ENCODE results near the gene COQ5. TPM values are rescaled to one million over a fixed set of nuclear protein-coding genes. Genes with fewer than 3 reads are reported as not detected.

The COQ5 gene
- total and polyA plus RNA-seq, 4 donors, result 21.1 to 28.4 (median 24.4) TPM

DNA sequence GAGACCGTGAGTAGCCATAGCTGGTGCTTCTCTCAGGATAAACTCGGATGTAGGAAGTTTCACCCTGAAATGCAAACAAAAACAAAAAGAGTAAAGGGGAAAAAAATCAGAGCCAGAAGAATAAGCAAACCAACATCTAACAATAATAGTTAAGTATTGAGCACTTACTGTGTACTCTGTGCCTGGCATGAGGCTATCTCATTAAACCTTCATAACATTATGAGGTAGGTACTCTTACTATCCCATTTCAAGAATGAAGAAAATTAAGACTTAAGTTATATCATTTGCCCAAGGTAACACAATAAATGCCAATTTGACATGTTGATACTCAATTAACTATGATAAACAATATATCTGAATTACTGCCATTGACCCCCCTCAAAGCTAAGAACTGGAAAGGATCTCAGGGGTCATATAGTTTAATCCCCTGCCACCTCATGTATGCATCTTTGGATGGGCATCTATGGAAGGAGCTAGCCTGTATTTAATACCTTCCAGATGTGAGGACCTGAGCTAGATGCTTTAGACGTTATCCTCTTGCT is 66.8 kb downstream of the COQ5 start:
- DNase-seq (no peak), ATAC-seq (ENCODE audit: insufficient read depth, low FRiP score) (no peak)
- H3K9me3 ChIP-seq (ENCODE audit: control insufficient read depth in 4 of 4, insufficient read depth in 3 of 4, low read length in 3 of 4), result no peaks in the 10 kb centered on the region
- H3K4me1 ChIP-seq (ENCODE audit: control insufficient read depth in 5 of 5, insufficient read depth in 5 of 5, low read length in 5 of 5), result no peaks in the 10 kb centered on the region
- no peak overlapping the region for H3K9ac ChIP-seq (ENCODE audit: insufficient read depth in 1 of 2, low read length in 2 of 2)
- TF ChIP-seq, protein P1, sequence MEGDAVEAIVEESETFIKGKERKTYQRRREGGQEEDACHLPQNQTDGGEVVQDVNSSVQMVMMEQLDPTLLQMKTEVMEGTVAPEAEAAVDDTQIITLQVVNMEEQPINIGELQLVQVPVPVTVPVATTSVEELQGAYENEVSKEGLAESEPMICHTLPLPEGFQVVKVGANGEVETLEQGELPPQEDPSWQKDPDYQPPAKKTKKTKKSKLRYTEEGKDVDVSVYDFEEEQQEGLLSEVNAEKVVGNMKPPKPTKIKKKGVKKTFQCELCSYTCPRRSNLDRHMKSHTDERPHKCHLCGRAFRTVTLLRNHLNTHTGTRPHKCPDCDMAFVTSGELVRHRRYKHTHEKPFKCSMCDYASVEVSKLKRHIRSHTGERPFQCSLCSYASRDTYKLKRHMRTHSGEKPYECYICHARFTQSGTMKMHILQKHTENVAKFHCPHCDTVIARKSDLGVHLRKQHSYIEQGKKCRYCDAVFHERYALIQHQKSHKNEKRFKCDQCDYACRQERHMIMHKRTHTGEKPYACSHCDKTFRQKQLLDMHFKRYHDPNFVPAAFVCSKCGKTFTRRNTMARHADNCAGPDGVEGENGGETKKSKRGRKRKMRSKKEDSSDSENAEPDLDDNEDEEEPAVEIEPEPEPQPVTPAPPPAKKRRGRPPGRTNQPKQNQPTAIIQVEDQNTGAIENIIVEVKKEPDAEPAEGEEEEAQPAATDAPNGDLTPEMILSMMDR (IDR thresholded peaks at IDR 0.05; ENCODE audit: control extremely low read depth, extremely low read depth), result no peak
- no peak overlapping the region for H3K27ac ChIP-seq (ENCODE audit: low read depth in 1 of 2, low read length in 1 of 2)
- H3K27me3 ChIP-seq (ENCODE audit: control insufficient read depth in 3 of 3, insufficient read depth in 3 of 3, low read length in 2 of 3), result no peaks in the 10 kb centered on the region
- H3K4me3 ChIP-seq, result no peak overlapping the region
- 82 to 94% methylated on average over 3 of the region's 3 CpGs for whole genome bisulfite sequencing, 2 donors
- peaks cover 49 to 75% (median 54%) of the 10 kb centered on the region in 4 donors for H3K36me3 ChIP-seq (ENCODE audit: control insufficient read depth in 4 of 4, insufficient read depth in 4 of 4, low read length in 4 of 4)

DNA sequence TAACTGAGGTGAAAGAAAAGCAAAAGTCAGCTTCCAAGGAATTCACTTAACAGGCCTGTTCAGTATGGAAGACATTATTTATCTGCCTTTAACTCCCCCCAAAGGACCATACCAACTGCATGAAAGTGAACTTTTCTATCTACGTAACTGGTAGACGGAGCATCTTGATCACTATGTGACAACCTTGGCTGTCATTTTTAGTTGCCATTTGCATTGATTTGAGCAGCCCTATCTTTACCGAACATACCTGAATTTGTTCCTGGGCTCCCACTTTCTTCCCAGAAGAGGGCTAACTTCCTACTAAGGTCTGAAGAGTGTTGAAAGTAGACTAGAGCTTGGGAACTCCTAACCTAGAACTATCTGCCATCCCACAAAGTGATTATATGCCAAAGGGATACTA is 68.8 kb downstream of the COQ5 start:
- H3K27ac ChIP-seq (ENCODE audit: low read depth in 1 of 2, low read length in 1 of 2), result no peak overlapping the region
- no peaks in the 10 kb centered on the region for H3K27me3 ChIP-seq (ENCODE audit: control insufficient read depth in 3 of 3, insufficient read depth in 3 of 3, low read length in 2 of 3)
- ATAC-seq (ENCODE audit: insufficient read depth, low FRiP score) (no peak), DNase-seq (no peak)
- 93 to 95% methylated on average over 3 of the region's 3 CpGs for WGBS, 2 donors
- no peaks in the 10 kb centered on the region for H3K9me3 ChIP-seq (ENCODE audit: control insufficient read depth in 4 of 4, insufficient read depth in 3 of 4, low read length in 3 of 4)
- H3K36me3 ChIP-seq (ENCODE audit: control insufficient read depth in 4 of 4, insufficient read depth in 4 of 4, low read length in 4 of 4), result peaks cover 53 to 77% (median 56%) of the 10 kb centered on the region in 4 donors
- H3K9ac ChIP-seq (ENCODE audit: insufficient read depth in 1 of 2, low read length in 2 of 2), result no peak overlapping the region
- TF ChIP-seq, protein P1 (IDR thresholded peaks at IDR 0.05; ENCODE audit: control extremely low read depth, extremely low read depth), result no peak
- H3K4me3 ChIP-seq, result no peak overlapping the region
- no peaks in the 10 kb centered on the region for H3K4me1 ChIP-seq (ENCODE audit: control insufficient read depth in 5 of 5, insufficient read depth in 5 of 5, low read length in 5 of 5)

DNA sequence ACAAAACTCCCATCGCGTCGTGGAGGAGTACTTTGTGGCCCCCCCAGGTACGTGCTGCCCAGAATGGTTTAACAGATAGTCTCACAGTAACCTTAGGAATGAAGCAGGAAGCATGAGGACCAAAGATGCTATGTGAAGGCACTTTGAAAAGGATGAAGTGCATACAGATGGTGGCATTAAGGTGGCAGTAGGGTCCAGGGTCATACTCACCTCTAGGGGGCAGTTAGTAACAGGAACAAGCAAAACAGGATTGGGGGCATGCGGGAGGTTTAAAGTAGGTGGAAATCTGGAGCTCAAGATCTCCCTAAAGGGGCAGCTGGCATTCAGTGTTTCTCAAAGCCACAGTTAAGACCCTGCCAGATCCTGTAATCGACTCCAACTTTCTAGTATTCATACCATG is 71.8 kb downstream of the COQ5 start:
- H3K4me3 ChIP-seq, result no peak overlapping the region
- H3K27ac ChIP-seq (ENCODE audit: low read depth in 1 of 2, low read length in 1 of 2), result no peak overlapping the region
- H3K4me1 ChIP-seq (ENCODE audit: control insufficient read depth in 5 of 5, insufficient read depth in 5 of 5, low read length in 5 of 5), result no peaks in the 10 kb centered on the region
- peaks cover 33 to 61% (median 35%) of the 10 kb centered on the region in 4 donors for H3K36me3 ChIP-seq (ENCODE audit: control insufficient read depth in 4 of 4, insufficient read depth in 4 of 4, low read length in 4 of 4)
- ATAC-seq (ENCODE audit: insufficient read depth, low FRiP score), result no peak
- H3K9me3 ChIP-seq (ENCODE audit: control insufficient read depth in 4 of 4, insufficient read depth in 3 of 4, low read length in 3 of 4), result no peaks in the 10 kb centered on the region
- H3K27me3 ChIP-seq (ENCODE audit: control insufficient read depth in 3 of 3, insufficient read depth in 3 of 3, low read length in 2 of 3), result no peaks in the 10 kb centered on the region
- no peak overlapping the region for H3K9ac ChIP-seq (ENCODE audit: insufficient read depth in 1 of 2, low read length in 2 of 2)
- TF ChIP-seq, protein P1 (IDR thresholded peaks at IDR 0.05; ENCODE audit: control extremely low read depth, extremely low read depth), result no peak
- DNase-seq, result no peak
- 86 to 92% methylated on average over 6 of the region's 6 CpGs for WGBS, 2 donors

DNA sequence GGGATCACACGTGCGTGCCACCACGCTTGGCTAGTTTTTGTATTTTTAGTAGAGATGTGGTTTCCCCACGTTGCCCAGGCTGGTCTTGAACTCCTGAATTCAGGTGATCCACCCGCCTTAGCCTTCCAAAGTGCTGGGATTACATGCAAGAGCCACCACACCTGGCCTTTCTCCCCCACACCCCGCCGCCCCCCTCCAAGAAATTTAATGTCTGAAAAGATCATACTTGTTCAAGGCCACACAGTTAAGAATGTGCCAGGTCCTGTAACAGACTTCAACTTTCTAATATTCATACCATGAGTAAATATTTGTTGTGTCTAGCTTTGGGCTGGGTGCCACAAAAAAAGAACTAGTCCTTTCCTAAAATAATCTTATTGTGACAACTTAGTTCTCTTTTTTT is 73.7 kb downstream of the COQ5 start:
- 92 to 93% methylated on average over 7 of the region's 7 CpGs for WGBS, 2 donors

More for the DNA sequence above, 73.7 kb downstream of the COQ5 start:
- Histone ChIP-seq H3K27ac (ENCODE audit: low read depth in 1 of 2, low read length in 1 of 2) (no peak overlapping the region), H3K9ac (ENCODE audit: insufficient read depth in 1 of 2, low read length in 2 of 2) (no peak overlapping the region), H3K4me1 (ENCODE audit: control insufficient read depth in 5 of 5, insufficient read depth in 5 of 5, low read length in 5 of 5) (no peaks in the 10 kb centered on the region), H3K4me3 (no peak overlapping the region), H3K27me3 (ENCODE audit: control insufficient read depth in 3 of 3, insufficient read depth in 3 of 3, low read length in 2 of 3) (no peaks in the 10 kb centered on the region), H3K9me3 (ENCODE audit: control insufficient read depth in 4 of 4, insufficient read depth in 3 of 4, low read length in 3 of 4) (no peaks in the 10 kb centered on the region), H3K36me3 (ENCODE audit: control insufficient read depth in 4 of 4, insufficient read depth in 4 of 4, low read length in 4 of 4) (peaks cover 20 to 47% (median 27%) of the 10 kb centered on the region in 4 donors)
- ATAC-seq (ENCODE audit: insufficient read depth, low FRiP score) (no peak), DNase-seq (no peak)
- TF ChIP-seq, protein P1 (IDR thresholded peaks at IDR 0.05; ENCODE audit: control extremely low read depth, extremely low read depth), result no peak
